SK-N-SH treated with all-trans-retinoic acid at 6 μM for 48 hours (cell line): ENCODE results near the gene B4GALT6.

Experiments
- ATAC-seq: fragments of 200-7000 bp; cut with Tn5 transposase; 3 replicates; pipeline ENCODE4 v1.9.1; 2020; ENCODE audit warnings: mild to moderate bottlenecking, moderate library complexity
- ARNTL ChIP-seq: fragments of 450-650 bp; formaldehyde crosslinking; IDR thresholded peaks from 2 replicates; pipeline ENCODE4 v1.5.0; 2020; ENCODE audit warnings: low read depth, mild to moderate bottlenecking, moderate library complexity, borderline replicate concordance
- BACH2 ChIP-seq: fragments of 250-450 bp; sonication (Bioruptor Pico); IDR thresholded peaks from 2 replicates; pipeline ENCODE4 v1.9.0; 2021; ENCODE audit warnings: mild to moderate bottlenecking, borderline replicate concordance
- CREB5 ChIP-seq: fragments of 250-450 bp; sonication (Bioruptor Pico); IDR thresholded peaks from 2 replicates; pipeline ENCODE4 v1.5.1; 2020; ENCODE audit warnings: low read depth, mild to moderate bottlenecking, moderate library complexity
- CSDC2 ChIP-seq: fragments of 250-450 bp; sonication (Bioruptor Pico); IDR thresholded peaks from 2 replicates; pipeline ENCODE4 v1.5.0; 2020; ENCODE audit warnings: mild to moderate bottlenecking, moderate library complexity
- CSRNP3 ChIP-seq: fragments of 250-450 bp; sonication (Bioruptor Pico); IDR thresholded peaks from 2 replicates; pipeline ENCODE4 v1.5.1; 2021; ENCODE audit warnings: mild to moderate bottlenecking, moderate library complexity
- ESRRG ChIP-seq: fragments of 250-450 bp; sonication (Bioruptor Pico); IDR thresholded peaks from 2 replicates; pipeline ENCODE4 v1.6.1; 2021; ENCODE audit warnings: mild to moderate bottlenecking
- GLIS3 ChIP-seq: fragments of 250-450 bp; sonication (Bioruptor Pico); IDR thresholded peaks from 2 replicates; pipeline ENCODE4 v1.5.0; 2020; ENCODE audit warnings: mild to moderate bottlenecking, moderate library complexity
- OSR1 ChIP-seq: fragments of 250-450 bp; sonication (Bioruptor Pico); IDR thresholded peaks from 2 replicates; pipeline ENCODE4 v1.8.0; 2022; ENCODE audit warnings: moderate library complexity, mild to moderate bottlenecking, inconsistent platforms
- PATZ1 ChIP-seq: fragments of 250-450 bp; sonication (Bioruptor Pico); IDR thresholded peaks from 2 replicates; pipeline ENCODE4 v1.8.0; 2020; ENCODE audit warnings: mild to moderate bottlenecking, moderate library complexity, borderline replicate concordance
- POU6F1 ChIP-seq: fragments of 250-450 bp; sonication (Bioruptor Pico); IDR thresholded peaks from 2 replicates; pipeline ENCODE4 v1.8.0; 2021; ENCODE audit warnings: low read depth, mild to moderate bottlenecking, moderate library complexity, borderline replicate concordance
- PPARA ChIP-seq: fragments of 250-450 bp; sonication (Bioruptor Pico); IDR thresholded peaks from 2 replicates; pipeline ENCODE4 v1.5.0; 2020; ENCODE audit warnings: mild to moderate bottlenecking, borderline replicate concordance
- RARB ChIP-seq: fragments of 250-450 bp; sonication (Bioruptor Pico); IDR thresholded peaks from 2 replicates; pipeline ENCODE4 v1.8.0; 2021; ENCODE audit warnings: mild to moderate bottlenecking, moderate library complexity
- SNAI2 ChIP-seq: fragments of 250-450 bp; sonication (Bioruptor Pico); IDR thresholded peaks from 2 replicates; pipeline ENCODE4 v1.5.0; 2020; ENCODE audit warnings: mild to moderate bottlenecking, moderate library complexity
- TCF4 ChIP-seq: fragments of 250-450 bp; sonication (Bioruptor Pico); IDR thresholded peaks from 2 replicates; pipeline ENCODE4 v1.8.0; 2021; ENCODE audit warnings: mild to moderate bottlenecking, moderate library complexity, borderline replicate concordance
- TSHZ2 ChIP-seq: fragments of 250-450 bp; sonication (Bioruptor Pico); IDR thresholded peaks from 2 replicates; pipeline ENCODE4 v1.5.0; 2020; ENCODE audit warnings: mild to moderate bottlenecking, moderate library complexity
- ZC3H10 ChIP-seq: fragments of 250-450 bp; sonication (Bioruptor Pico); IDR thresholded peaks from 2 replicates; pipeline ENCODE4 v1.5.1; 2021; ENCODE audit warnings: mild to moderate bottlenecking, moderate library complexity
- ZFP3 ChIP-seq: fragments of 250-450 bp; sonication (Bioruptor Pico); IDR thresholded peaks from 2 replicates; pipeline ENCODE4 v1.5.0; 2020; ENCODE audit warnings: mild to moderate bottlenecking, moderate library complexity
- ZFP30 ChIP-seq: fragments of 450-650 bp; formaldehyde crosslinking; IDR thresholded peaks from 2 replicates; pipeline ENCODE4 v1.5.0; 2022; ENCODE audit warnings: mild to moderate bottlenecking, moderate library complexity
- ZNF565 ChIP-seq: fragments of 450-650 bp; formaldehyde crosslinking; conservative IDR thresholded peaks from 2 replicates; pipeline ENCODE4 v1.5.0; 2020; ENCODE audit warnings: low read depth, mild to moderate bottlenecking, moderate library complexity
- ZNF70 ChIP-seq: fragments of 450-650 bp; formaldehyde crosslinking; IDR thresholded peaks from 2 replicates; pipeline ENCODE4 v1.5.0; 2020; ENCODE audit warnings: mild to moderate bottlenecking, moderate library complexity
- ZNF8 ChIP-seq: fragments of 450-650 bp; formaldehyde crosslinking; IDR thresholded peaks from 2 replicates; pipeline ENCODE4 v1.5.0; 2020; ENCODE audit warnings: mild to moderate bottlenecking, moderate library complexity

The B4GALT6 gene

GRCh38 chr18:31658670-31659575, 25.5 kb downstream of the B4GALT6 start:
- no peak for TF ChIP-seq GLIS3
- TF ChIP-seq TCF4 (CRISPR knock-in tag): no peak
- TF ChIP-seq OSR1 (CRISPR knock-in tag): no peak
- no peak for TF ChIP-seq ARNTL
- no peak for TF ChIP-seq SNAI2
- TF ChIP-seq RARB (CRISPR knock-in tag): no peak
- TF ChIP-seq ZNF565 (CRISPR knock-in tag): no peak
- TF ChIP-seq ZFP30 (CRISPR knock-in tag): no peak
- TF ChIP-seq ZC3H10 (CRISPR knock-in tag): no peak
- TF ChIP-seq ZFP3 (CRISPR knock-in tag): no peak
- TF ChIP-seq TSHZ2 (CRISPR knock-in tag): no peak
- TF ChIP-seq ESRRG (CRISPR knock-in tag): no peak
- ATAC-seq: no peak

GRCh38 chr18:31657823-31658669, 26.3 kb downstream of the B4GALT6 start:
- TF ChIP-seq ZFP30 (CRISPR knock-in tag): no peak
- no peak for ATAC-seq

- TF ChIP-seq TCF4 (CRISPR knock-in tag): no peak
- TF ChIP-seq ZNF70 (CRISPR knock-in tag): no peak
- no peak for TF ChIP-seq ZNF565 (CRISPR knock-in tag)
- no peak for TF ChIP-seq ZFP30 (CRISPR knock-in tag)
- TF ChIP-seq ZNF8 (CRISPR knock-in tag): no peak
- TF ChIP-seq RARB (CRISPR knock-in tag): no peak
- no peak for TF ChIP-seq PATZ1
- no peak for TF ChIP-seq GLIS3
- no peak for TF ChIP-seq ESRRG (CRISPR knock-in tag)
- no peak for TF ChIP-seq PPARA
- no peak for TF ChIP-seq BACH2 (CRISPR knock-in tag)
- TF ChIP-seq SNAI2: no peak
- no peak for TF ChIP-seq ZFP3 (CRISPR knock-in tag)
- TF ChIP-seq, all 23 proteins: peak for 0
- no peak for ATAC-seq
These were observed 27.6 kb downstream of the B4GALT6 start for GRCh38 chr18:31656754-31657153.

GRCh38 chr18:31655354-31655753, 29.0 kb downstream of the B4GALT6 start:
- ATAC-seq: no peak
- TF ChIP-seq POU6F1 (CRISPR knock-in tag) (no peak), CSRNP3 (no peak), ARNTL (no peak), GLIS3 (no peak), CSDC2 (CRISPR knock-in tag) (no peak), ZFP30 (CRISPR knock-in tag) (no peak), CREB5 (no peak), SNAI2 (no peak), RARB (CRISPR knock-in tag) (no peak), ESRRG (CRISPR knock-in tag) (no peak), ZNF8 (CRISPR knock-in tag) (no peak), TCF4 (CRISPR knock-in tag) (no peak), TSHZ2 (CRISPR knock-in tag) (no peak), ZNF565 (CRISPR knock-in tag) (no peak), ZFP3 (CRISPR knock-in tag) (no peak)
